H9 (cell line): ENCODE results near the gene PCDHGA10. TPM values are rescaled to one million over a fixed set of nuclear protein-coding genes. Genes with fewer than 3 reads are reported as not detected.

Experiments
- DNase-seq: peaks from one replicate; pipeline ENCODE4 v3.0.0-alpha.2; 2017
- H2AFZ ChIP-seq: one replicate; pipeline ENCODE4 v1.6.1; 2013; ENCODE audit warnings: mild to moderate bottlenecking, low read length, control low read depth, moderate library complexity
- H2AK5ac ChIP-seq: 2 replicates; pipeline ENCODE4 v1.6.1; 2013; ENCODE audit warnings: low read length, control low read depth, mixed read lengths; ENCODE audit not compliant: insufficient read length
- H2BK120ac ChIP-seq: one replicate; pipeline ENCODE4 v1.6.1; 2013; ENCODE audit warnings: low read depth, mild to moderate bottlenecking, low read length, control low read depth, inconsistent platforms; ENCODE audit not compliant: poor library complexity, severe bottlenecking
- H2BK12ac ChIP-seq: 2 replicates; pipeline ENCODE4 v1.6.1; 2013; ENCODE audit warnings: low read length, control low read depth, mixed read lengths, low read depth; ENCODE audit not compliant: insufficient read length
- H2BK15ac ChIP-seq: 2 replicates; pipeline ENCODE4 v1.6.1; 2013; ENCODE audit warnings: low read depth, low read length, control low read depth
- H2BK20ac ChIP-seq: one replicate; pipeline ENCODE4 v1.6.1; 2013; ENCODE audit warnings: low read depth, mild to moderate bottlenecking, low read length, control low read depth, inconsistent platforms; ENCODE audit not compliant: poor library complexity, severe bottlenecking
- H2BK5ac ChIP-seq: 2 replicates; pipeline ENCODE4 v1.6.1; 2013; ENCODE audit warnings: low read length, control low read depth, mixed read lengths; ENCODE audit not compliant: insufficient read length
- H3K14ac ChIP-seq: 2 replicates; pipeline ENCODE4 v1.6.1; 2013; ENCODE audit warnings: low read length, control low read depth; ENCODE audit not compliant: insufficient read depth
- H3K18ac ChIP-seq: 2 replicates; pipeline ENCODE4 v1.6.1; 2013; ENCODE audit warnings: low read depth, mild to moderate bottlenecking, mixed read lengths, low read length, control low read depth; ENCODE audit not compliant: insufficient read length
- H3K23ac ChIP-seq: 2 replicates; pipeline ENCODE4 v1.6.1; 2013; ENCODE audit warnings: low read length, control low read depth, mixed read lengths, low read depth; ENCODE audit not compliant: insufficient read length
- H3K23me2 ChIP-seq: 2 replicates; pipeline ENCODE4 v1.6.1; 2013; ENCODE audit warnings: low read depth, mild to moderate bottlenecking, mixed read lengths, low read length, control low read depth; ENCODE audit not compliant: insufficient read length, poor library complexity, severe bottlenecking
- H3K27ac ChIP-seq: 2 replicates; pipeline ENCODE4 v1.5.1; 2013; ENCODE audit warnings: low read length, control low read depth, mixed read lengths, low read depth; ENCODE audit not compliant: insufficient read length
- H3K27me3 ChIP-seq: 2 replicates; pipeline ENCODE4 v1.6.1; 2013; ENCODE audit warnings: low read length, control low read depth, inconsistent platforms; ENCODE audit not compliant: insufficient read depth
- H3K4ac ChIP-seq: 2 replicates; pipeline ENCODE4 v1.6.1; 2013; ENCODE audit warnings: low read depth, mild to moderate bottlenecking, control low read depth, inconsistent platforms, low read length, moderate library complexity
- H3K4me1 ChIP-seq: 2 replicates; pipeline ENCODE4 v1.6.1; 2013; ENCODE audit warnings: low read length, control low read depth, inconsistent platforms; ENCODE audit not compliant: insufficient read depth
- H3K4me2 ChIP-seq: 2 replicates; pipeline ENCODE4 v1.6.1; 2013; ENCODE audit warnings: low read length, control low read depth, mixed read lengths; ENCODE audit not compliant: insufficient read length, insufficient read depth
- H3K56ac ChIP-seq: 2 replicates; pipeline ENCODE4 v1.6.1; 2013; ENCODE audit warnings: low read depth, mild to moderate bottlenecking, mixed read lengths, low read length, control low read depth; ENCODE audit not compliant: insufficient read length
- H3K79me1 ChIP-seq: 2 replicates; pipeline ENCODE4 v1.6.1; 2013; ENCODE audit warnings: low read depth, mild to moderate bottlenecking, moderate library complexity, low read length, control low read depth, inconsistent platforms; ENCODE audit not compliant: insufficient read depth, poor library complexity, severe bottlenecking
- H3K79me2 ChIP-seq: 2 replicates; pipeline ENCODE4 v1.6.1; 2013; ENCODE audit warnings: low read length, control low read depth, inconsistent platforms; ENCODE audit not compliant: insufficient read depth
- H3K9ac ChIP-seq: 2 replicates; pipeline ENCODE4 v1.6.1; 2013; ENCODE audit warnings: low read length, control low read depth, mixed read lengths; ENCODE audit not compliant: insufficient read length; ENCODE audit errors: extremely low read depth
- H3K9me3 ChIP-seq: one replicate; pipeline ENCODE4 v1.6.1; 2013; ENCODE audit warnings: low read depth, low read length, inconsistent platforms; ENCODE audit not compliant: control insufficient read depth
- H3T11ph ChIP-seq: one replicate; pipeline ENCODE4 v1.6.1; 2013; ENCODE audit warnings: mild to moderate bottlenecking, low read length, control low read depth, inconsistent platforms
- H4K20me1 ChIP-seq: one replicate; pipeline ENCODE4 v1.6.1; 2013; ENCODE audit not compliant: control insufficient read depth, insufficient read length, insufficient read depth
- H4K5ac ChIP-seq: 2 replicates; pipeline ENCODE4 v1.6.1; 2013; ENCODE audit warnings: low read depth, mild to moderate bottlenecking, mixed read lengths, low read length, control low read depth; ENCODE audit not compliant: insufficient read length
- H4K8ac ChIP-seq: replicated peaks from 2 replicates; pipeline ENCODE4 v1.6.1; 2013; ENCODE audit warnings: low read length, control low read depth, mixed read lengths, low read depth; ENCODE audit not compliant: insufficient read length
- H4K91ac ChIP-seq: 2 replicates; pipeline ENCODE4 v1.6.1; 2013; ENCODE audit warnings: low read depth, mild to moderate bottlenecking, moderate library complexity, mixed read lengths, low read length, control low read depth; ENCODE audit not compliant: insufficient read length
- H3K27ac Mint-ChIP-seq, 3 experiments: 2 replicates in 2 of 3; 3 replicates in 1 of 3; pipeline ENCODE4 v1.8.0; 2020 to 2021; ENCODE audit warnings: mixed read lengths in 3 of 3, mild to moderate bottlenecking in 1 of 3, moderate library complexity in 1 of 3
- H3K27me3 Mint-ChIP-seq: 2 replicates; pipeline ENCODE4 v1.8.0; 2021; ENCODE audit warnings: low read depth, mild to moderate bottlenecking, moderate library complexity, mixed read lengths
- H3K36me3 Mint-ChIP-seq, 3 experiments: 2 replicates in 2 of 3; 3 replicates in 1 of 3; pipeline ENCODE4 v1.8.0; 2020 to 2021; ENCODE audit warnings: low read depth in 3 of 3, mixed read lengths in 3 of 3; ENCODE audit not compliant: insufficient read depth in 1 of 3
- H3K4me1 Mint-ChIP-seq, 2 experiments: 2 replicates each; pipeline ENCODE4 v1.8.0; 2020; ENCODE audit warnings: mixed read lengths in 2 of 2
- H3K4me3 Mint-ChIP-seq, 2 experiments: 2 replicates in 1 of 2; 3 replicates in 1 of 2; pipeline ENCODE4 v1.8.0; 2020 to 2021; ENCODE audit warnings: mild to moderate bottlenecking in 2 of 2, mixed read lengths in 2 of 2, moderate library complexity in 1 of 2
- H3K9me3 Mint-ChIP-seq, 2 experiments: 2 replicates in 1 of 2; 3 replicates in 1 of 2; pipeline ENCODE4 v1.8.0; 2020; ENCODE audit warnings: mild to moderate bottlenecking in 2 of 2, mixed read lengths in 2 of 2, moderate library complexity in 1 of 2
- WGBS: extraction: QIAGEN DNeasy Blood & Tissue Kit; methylation state at CpG from one replicate; pipeline ENCODE4 v1.1.7; 2013; ENCODE audit warnings: missing lambda C conversion rate, low lambda C conversion rate, mixed read lengths; ENCODE audit not compliant: insufficient read length; ENCODE audit errors: extremely low coverage; 5-methylcytosine and 5-hydroxymethylcytosine counted together
- total RNA-seq: library from RNA; stranded (reverse); gene quantifications from 2 replicates; pipeline ENCODE4 v1.2.1, GENCODE V29; 2021
- TF ChIP-seq, protein P1 (sequence below): fragments of 200-600 bp; sonication (generic); conservative IDR thresholded peaks from 3 replicates; pipeline ENCODE4 v1.8.0; 2021; ENCODE audit warnings: antibody characterized with exemption, mild to moderate bottlenecking

The PCDHGA10 gene
- total RNA-seq, 1 experiment from 2014 or later: 15.1 TPM

GRCh38 chr5:141366016-141366896 lies 46.5 kb upstream of the PCDHGA10 start:
- Histone ChIP-seq H2BK12ac (no peak overlapping the region), H4K91ac (no peak overlapping the region), H3K56ac (no peak overlapping the region), H4K5ac (no peak overlapping the region), H2AK5ac (no peak overlapping the region), H3K18ac (no peak overlapping the region), H2BK120ac (no peak overlapping the region), H3K9ac (no peak overlapping the region), H2AFZ (no peak overlapping the region), H2BK20ac (no peak overlapping the region), H4K20me1 (no peaks in the 10 kb centered on the region), H3K23ac (no peak overlapping the region), H3K27me3 (no peaks in the 10 kb centered on the region), H3K4ac (no peak overlapping the region), H3K9me3 (peaks cover 31% of the 10 kb centered on the region), H3T11ph (no peak overlapping the region), H3K23me2 (no peaks in the 10 kb centered on the region), H2BK5ac (no peak overlapping the region), H3K79me1 (no peaks in the 10 kb centered on the region), H2BK15ac (no peak overlapping the region), H3K4me1 (no peaks in the 10 kb centered on the region), H3K79me2 (no peaks in the 10 kb centered on the region), H3K4me2 (no peak overlapping the region), H3K14ac (no peak overlapping the region), H4K8ac (no peak overlapping the region), H3K27ac (no peak overlapping the region)
- DNase-seq: no peak
- H3K27ac Mint-ChIP-seq: no peak overlapping the region
- H3K9me3 Mint-ChIP-seq: peaks cover 65 to 72% of the 10 kb centered on the region in 2 experiments
- TF ChIP-seq, protein P1, sequence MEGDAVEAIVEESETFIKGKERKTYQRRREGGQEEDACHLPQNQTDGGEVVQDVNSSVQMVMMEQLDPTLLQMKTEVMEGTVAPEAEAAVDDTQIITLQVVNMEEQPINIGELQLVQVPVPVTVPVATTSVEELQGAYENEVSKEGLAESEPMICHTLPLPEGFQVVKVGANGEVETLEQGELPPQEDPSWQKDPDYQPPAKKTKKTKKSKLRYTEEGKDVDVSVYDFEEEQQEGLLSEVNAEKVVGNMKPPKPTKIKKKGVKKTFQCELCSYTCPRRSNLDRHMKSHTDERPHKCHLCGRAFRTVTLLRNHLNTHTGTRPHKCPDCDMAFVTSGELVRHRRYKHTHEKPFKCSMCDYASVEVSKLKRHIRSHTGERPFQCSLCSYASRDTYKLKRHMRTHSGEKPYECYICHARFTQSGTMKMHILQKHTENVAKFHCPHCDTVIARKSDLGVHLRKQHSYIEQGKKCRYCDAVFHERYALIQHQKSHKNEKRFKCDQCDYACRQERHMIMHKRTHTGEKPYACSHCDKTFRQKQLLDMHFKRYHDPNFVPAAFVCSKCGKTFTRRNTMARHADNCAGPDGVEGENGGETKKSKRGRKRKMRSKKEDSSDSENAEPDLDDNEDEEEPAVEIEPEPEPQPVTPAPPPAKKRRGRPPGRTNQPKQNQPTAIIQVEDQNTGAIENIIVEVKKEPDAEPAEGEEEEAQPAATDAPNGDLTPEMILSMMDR: no peak
- peaks cover 9% of the 10 kb centered on the region for H3K27me3 Mint-ChIP-seq
- H3K4me3 Mint-ChIP-seq: no peak overlapping the region
- no CpG with 5 or more reads among the region's 46 CpGs for WGBS
- H3K36me3 Mint-ChIP-seq: peaks cover 44 to 60% (median 56%) of the 10 kb centered on the region in 3 experiments
- peaks cover 4 to 13% of the 10 kb centered on the region in 2 experiments; a peak in 3 of 4 replicates for H3K4me1 Mint-ChIP-seq
